Brain microvascular endothelial cell (primary cell): ENCODE data around the gene CDC5L.

ENCODE experiments used
- DNase-seq: peaks from one replicate; pipeline ENCODE4 v3.0.0-alpha.2; 2020
- H3K27ac ChIP-seq: fragments of 250-450 bp; sonication (Bioruptor Pico); 2 replicates; pipeline ENCODE4 v1.5.1; 2020; ENCODE audit warnings: mild to moderate bottlenecking, moderate library complexity
- H3K27me3 ChIP-seq: fragments of 250-450 bp; sonication (Bioruptor Pico); replicated peaks from 2 replicates; pipeline ENCODE4 v1.5.1; 2020; ENCODE audit warnings: mild to moderate bottlenecking
- H3K36me3 ChIP-seq: fragments of 250-450 bp; sonication (Bioruptor Pico); replicated peaks from 2 replicates; pipeline ENCODE4 v1.5.1; 2020; ENCODE audit warnings: mild to moderate bottlenecking
- H3K4me3 ChIP-seq: 2 replicates; pipeline ENCODE4 v1.5.1; 2011; ENCODE audit warnings: low read depth, mild to moderate bottlenecking, control low read depth, low read length, moderate library complexity
- in situ Hi-C: cut with HindIII; loops from 2 replicates; pipeline ENCODE4 v1.10.0; 2017; ENCODE audit warnings: low sequenced_read_pairs, low pct_ligation_motif_present
- TF ChIP-seq, protein P1 (sequence below): IDR thresholded peaks from 2 replicates; pipeline ENCODE4 v1.5.1; 2011; ENCODE audit warnings: low read depth, mild to moderate bottlenecking, moderate library complexity, low read length, control low read depth, inconsistent platforms; ENCODE audit errors: missing control alignments

Gene CDC5L

DNA sequence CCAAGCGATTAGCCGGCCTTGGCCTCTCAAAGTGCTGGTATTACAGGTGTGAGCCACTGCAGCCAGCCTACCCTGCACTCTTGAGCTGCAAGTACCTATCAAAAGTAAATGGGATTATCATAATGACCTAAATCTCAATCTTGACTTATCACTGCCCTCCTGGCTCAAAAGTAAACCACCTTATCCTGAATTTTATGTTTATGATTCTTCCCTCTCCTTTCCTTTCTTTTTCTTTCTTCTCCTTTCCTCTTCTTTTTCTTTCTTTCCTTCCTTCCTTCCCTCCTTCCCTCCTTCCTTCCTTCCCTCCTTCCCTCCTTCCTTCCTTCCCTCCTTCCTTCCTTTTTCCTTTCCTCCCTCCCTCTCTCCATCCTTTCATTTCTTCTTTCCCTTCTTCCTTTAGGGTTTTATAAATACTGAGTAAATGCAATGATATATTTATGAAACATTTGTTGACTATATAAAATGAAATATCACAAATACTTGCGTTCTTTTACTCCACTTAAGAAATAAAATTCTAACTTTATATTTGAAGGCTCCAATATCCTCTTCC is 24.1 kb upstream of the CDC5L start:
- no peak overlapping the region for H3K4me3 ChIP-seq
- H3K27me3 ChIP-seq = no peaks in the 10 kb centered on the region
- in situ Hi-C loops = no loop called here
- H3K27ac ChIP-seq = no peak overlapping the region
- TF ChIP-seq, protein P1, sequence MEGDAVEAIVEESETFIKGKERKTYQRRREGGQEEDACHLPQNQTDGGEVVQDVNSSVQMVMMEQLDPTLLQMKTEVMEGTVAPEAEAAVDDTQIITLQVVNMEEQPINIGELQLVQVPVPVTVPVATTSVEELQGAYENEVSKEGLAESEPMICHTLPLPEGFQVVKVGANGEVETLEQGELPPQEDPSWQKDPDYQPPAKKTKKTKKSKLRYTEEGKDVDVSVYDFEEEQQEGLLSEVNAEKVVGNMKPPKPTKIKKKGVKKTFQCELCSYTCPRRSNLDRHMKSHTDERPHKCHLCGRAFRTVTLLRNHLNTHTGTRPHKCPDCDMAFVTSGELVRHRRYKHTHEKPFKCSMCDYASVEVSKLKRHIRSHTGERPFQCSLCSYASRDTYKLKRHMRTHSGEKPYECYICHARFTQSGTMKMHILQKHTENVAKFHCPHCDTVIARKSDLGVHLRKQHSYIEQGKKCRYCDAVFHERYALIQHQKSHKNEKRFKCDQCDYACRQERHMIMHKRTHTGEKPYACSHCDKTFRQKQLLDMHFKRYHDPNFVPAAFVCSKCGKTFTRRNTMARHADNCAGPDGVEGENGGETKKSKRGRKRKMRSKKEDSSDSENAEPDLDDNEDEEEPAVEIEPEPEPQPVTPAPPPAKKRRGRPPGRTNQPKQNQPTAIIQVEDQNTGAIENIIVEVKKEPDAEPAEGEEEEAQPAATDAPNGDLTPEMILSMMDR = no peak
- no peaks in the 10 kb centered on the region for H3K36me3 ChIP-seq
- DNase-seq = no peak

DNA sequence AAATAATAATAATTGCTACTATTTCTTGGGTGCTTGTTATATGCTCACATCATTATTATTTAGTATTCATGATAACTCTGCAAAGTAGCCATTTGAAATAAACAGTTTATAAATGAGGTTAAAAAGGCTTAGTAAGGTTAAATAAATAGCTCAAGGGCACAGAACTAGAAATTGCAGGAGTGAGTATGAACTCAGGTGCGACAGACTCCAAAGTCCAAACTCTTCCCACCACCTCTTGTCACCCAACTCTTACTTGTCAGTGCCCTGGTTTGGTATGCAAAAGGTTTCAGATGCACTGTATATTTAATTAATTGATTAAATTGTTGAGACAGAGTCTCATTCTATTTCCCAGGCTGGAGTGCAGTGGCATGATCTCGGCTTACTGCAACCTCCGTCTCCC is 20.7 kb upstream of the CDC5L start:
- in situ Hi-C loops = no loop called here
- Histone ChIP-seq H3K27me3 (no peaks in the 10 kb centered on the region), H3K27ac (no peak overlapping the region), H3K4me3 (no peak overlapping the region), H3K36me3 (no peaks in the 10 kb centered on the region)
- TF ChIP-seq, protein P1 = no peak
- DNase-seq = no peak

DNA sequence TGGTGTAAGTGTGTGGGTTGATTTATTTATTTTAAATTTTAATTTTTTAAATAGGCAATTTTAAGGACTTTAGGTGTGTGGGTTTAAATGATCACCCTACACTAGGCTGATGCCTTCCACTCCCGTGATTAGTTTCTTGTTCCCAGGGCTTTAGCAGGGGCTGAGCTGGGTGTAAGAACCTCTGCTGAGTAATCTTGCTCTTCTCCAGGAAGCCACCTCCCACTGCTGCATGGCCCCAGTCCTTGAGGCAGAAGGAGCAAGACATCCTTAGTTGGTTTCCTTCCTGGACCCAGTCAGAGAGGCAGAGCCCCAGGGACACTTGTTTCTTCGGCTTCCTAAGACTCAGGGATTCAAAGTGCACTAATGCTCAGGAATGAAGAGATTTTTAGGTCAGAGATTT is 19.8 kb upstream of the CDC5L start:
- in situ Hi-C loops = no loop called here
- DNase-seq = no peak
- Histone ChIP-seq H3K27me3 (no peaks in the 10 kb centered on the region), H3K27ac (no peak overlapping the region), H3K36me3 (no peaks in the 10 kb centered on the region), H3K4me3 (no peak overlapping the region)
- TF ChIP-seq, protein P1 = no peak

DNA sequence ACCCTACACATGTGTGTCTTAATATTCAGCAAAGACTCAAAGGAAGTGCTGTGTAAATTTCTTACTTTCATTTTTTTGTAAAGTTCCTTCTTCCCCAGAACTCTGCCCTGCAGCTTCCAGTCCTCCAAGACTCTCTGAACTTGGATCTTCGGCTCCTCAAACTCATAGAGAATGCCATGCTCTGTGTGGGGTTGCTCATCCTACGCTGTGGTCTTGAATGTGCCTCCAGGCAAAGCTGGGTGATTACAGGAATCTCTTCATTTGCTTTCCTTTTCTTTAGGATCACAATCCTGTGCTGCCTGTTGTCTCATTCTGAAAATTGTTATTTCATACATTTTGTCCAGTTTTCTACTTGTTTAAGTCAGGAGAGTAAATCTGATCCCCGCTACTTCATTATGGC is 14.5 kb upstream of the CDC5L start:
- in situ Hi-C loops = no loop called here
- no peak for DNase-seq
- TF ChIP-seq, protein P1 = no peak
- Histone ChIP-seq H3K27ac (no peak overlapping the region), H3K36me3 (no peaks in the 10 kb centered on the region), H3K27me3 (no peaks in the 10 kb centered on the region), H3K4me3 (no peak overlapping the region)

- DNase-seq = no peak
- Histone ChIP-seq H3K27me3 (no peaks in the 10 kb centered on the region), H3K36me3 (no peaks in the 10 kb centered on the region), H3K4me3 (no peak overlapping the region), H3K27ac (no peak overlapping the region)
- in situ Hi-C loops = no loop called here
- TF ChIP-seq, protein P1 = no peak
Observed at GRCh38 chr6:44373787-44374186, 13.7 kb upstream of the CDC5L start.

GRCh38 chr6:44375071-44375470 is 12.4 kb upstream of the CDC5L start:
- Histone ChIP-seq H3K4me3 (no peak overlapping the region), H3K27ac (no peak overlapping the region), H3K27me3 (no peaks in the 10 kb centered on the region), H3K36me3 (no peaks in the 10 kb centered on the region)
- DNase-seq = no peak
- TF ChIP-seq, protein P1 = no peak
- in situ Hi-C loops = no loop called here
